ENCODE results near the gene DYSF. TPM values are rescaled to one million over a fixed set of nuclear protein-coding genes. Genes with fewer than 3 reads are reported as not detected.

The DYSF gene
- polyA plus RNA-seq, 1 donor from 2014 or later, result 0.34 TPM

GRCh38 chr2:71561441-71562267 lies 108.3 kb downstream of the DYSF start:
- Mint-ChIP-seq H3K27ac (peak overlapping the region in 1 of 3 donors; percentile 13), H3K4me1 (no peaks in the 10 kb centered on the region), H3K27me3 (peaks cover 2% of the 10 kb centered on the region), H3K9me3 (no peaks in the 10 kb centered on the region), H3K36me3 (no peaks in the 10 kb centered on the region), H3K4me3 (no peak overlapping the region)

- Mint-ChIP-seq H3K36me3 (no peaks in the 10 kb centered on the region), H3K27me3 (peaks cover 2% of the 10 kb centered on the region), H3K27ac (no peak overlapping the region), H3K4me3 (no peak overlapping the region), H3K4me1 (no peaks in the 10 kb centered on the region), H3K9me3 (no peaks in the 10 kb centered on the region)
Observed at GRCh38 chr2:71562518-71562917, 109.2 kb downstream of the DYSF start.

GRCh38 chr2:71563872-71564271 lies 110.5 kb downstream of the DYSF start:
- peaks cover 2% of the 10 kb centered on the region for H3K27me3 Mint-ChIP-seq
- no peak overlapping the region for H3K27ac Mint-ChIP-seq
- H3K36me3 Mint-ChIP-seq, result no peaks in the 10 kb centered on the region
- no peak overlapping the region for H3K4me3 Mint-ChIP-seq
- H3K4me1 Mint-ChIP-seq, result no peaks in the 10 kb centered on the region
- no peaks in the 10 kb centered on the region for H3K9me3 Mint-ChIP-seq

- Mint-ChIP-seq H3K27me3 (peaks cover 2% of the 10 kb centered on the region), H3K27ac (no peak overlapping the region)
Observed at GRCh38 chr2:71564361-71564760, 111.0 kb downstream of the DYSF start.

GRCh38 chr2:71564790-71565189 lies 111.4 kb downstream of the DYSF start:
- no peaks in the 10 kb centered on the region for H3K4me1 Mint-ChIP-seq
- H3K36me3 Mint-ChIP-seq, result no peaks in the 10 kb centered on the region
- no peak overlapping the region for H3K4me3 Mint-ChIP-seq
- H3K27me3 Mint-ChIP-seq, result no peaks in the 10 kb centered on the region
- no peak overlapping the region for H3K27ac Mint-ChIP-seq
- no peaks in the 10 kb centered on the region for H3K9me3 Mint-ChIP-seq

More at GRCh38 chr2:71564361-71564760, 111.0 kb downstream of the DYSF start:
- Mint-ChIP-seq H3K4me3 (no peak overlapping the region), H3K36me3 (no peaks in the 10 kb centered on the region), H3K9me3 (no peaks in the 10 kb centered on the region), H3K4me1 (no peaks in the 10 kb centered on the region)

- Mint-ChIP-seq H3K4me3 (no peak overlapping the region), H3K27me3 (no peaks in the 10 kb centered on the region), H3K36me3 (no peaks in the 10 kb centered on the region), H3K4me1 (no peaks in the 10 kb centered on the region), H3K27ac (no peak overlapping the region), H3K9me3 (no peaks in the 10 kb centered on the region)
Observed at GRCh38 chr2:71566372-71566771, 113.0 kb downstream of the DYSF start.

GRCh38 chr2:71567625-71568024 lies 114.3 kb downstream of the DYSF start:
- Mint-ChIP-seq H3K9me3 (no peaks in the 10 kb centered on the region), H3K36me3 (no peaks in the 10 kb centered on the region), H3K27me3 (no peaks in the 10 kb centered on the region), H3K27ac (no peak overlapping the region), H3K4me1 (no peaks in the 10 kb centered on the region), H3K4me3 (no peak overlapping the region)

- no peaks in the 10 kb centered on the region for H3K27me3 Mint-ChIP-seq
- no peaks in the 10 kb centered on the region for H3K36me3 Mint-ChIP-seq
- no peak overlapping the region for H3K27ac Mint-ChIP-seq
- no peaks in the 10 kb centered on the region for H3K4me1 Mint-ChIP-seq
- H3K4me3 Mint-ChIP-seq, result peak overlapping the region in 1 of 4 donors; percentile 41
- H3K9me3 Mint-ChIP-seq, result no peaks in the 10 kb centered on the region
Observed at GRCh38 chr2:71568103-71568502, 114.7 kb downstream of the DYSF start.

- Mint-ChIP-seq H3K4me1 (no peaks in the 10 kb centered on the region), H3K9me3 (no peaks in the 10 kb centered on the region), H3K27ac (no peak overlapping the region), H3K4me3 (no peak overlapping the region), H3K36me3 (peaks cover 3% of the 10 kb centered on the region), H3K27me3 (no peaks in the 10 kb centered on the region)
Observed at GRCh38 chr2:71570511-71570910, 117.2 kb downstream of the DYSF start.

GRCh38 chr2:71570951-71571460 lies 117.6 kb downstream of the DYSF start:
- Mint-ChIP-seq H3K27ac (no peak overlapping the region), H3K9me3 (no peaks in the 10 kb centered on the region)

GRCh38 chr2:71571945-71572344 lies 118.6 kb downstream of the DYSF start:
- no peak overlapping the region for H3K4me3 Mint-ChIP-seq
- H3K4me1 Mint-ChIP-seq, result no peaks in the 10 kb centered on the region
- no peaks in the 10 kb centered on the region for H3K27me3 Mint-ChIP-seq
- no peaks in the 10 kb centered on the region for H3K9me3 Mint-ChIP-seq
- no peak overlapping the region for H3K27ac Mint-ChIP-seq
- peaks cover 3% of the 10 kb centered on the region for H3K36me3 Mint-ChIP-seq

More at GRCh38 chr2:71570951-71571460, 117.6 kb downstream of the DYSF start:
- peaks cover 3% of the 10 kb centered on the region for H3K36me3 Mint-ChIP-seq
- no peaks in the 10 kb centered on the region for H3K27me3 Mint-ChIP-seq
- H3K4me3 Mint-ChIP-seq, result no peak overlapping the region
- H3K4me1 Mint-ChIP-seq, result no peaks in the 10 kb centered on the region

- no peaks in the 10 kb centered on the region for H3K4me1 Mint-ChIP-seq
- no peak overlapping the region for H3K4me3 Mint-ChIP-seq
- no peaks in the 10 kb centered on the region for H3K9me3 Mint-ChIP-seq
Observed at GRCh38 chr2:71575966-71576365, 122.6 kb downstream of the DYSF start.

GRCh38 chr2:71576541-71576940 lies 123.2 kb downstream of the DYSF start:
- Mint-ChIP-seq H3K27ac (no peak overlapping the region), H3K4me1 (no peaks in the 10 kb centered on the region), H3K27me3 (peaks cover 2% of the 10 kb centered on the region), H3K36me3 (peaks cover 3% of the 10 kb centered on the region), H3K4me3 (no peak overlapping the region), H3K9me3 (no peaks in the 10 kb centered on the region)

More at GRCh38 chr2:71575966-71576365, 122.6 kb downstream of the DYSF start:
- H3K27me3 Mint-ChIP-seq, result peaks cover 2% of the 10 kb centered on the region
- H3K27ac Mint-ChIP-seq, result no peak overlapping the region
- peaks cover 3% of the 10 kb centered on the region for H3K36me3 Mint-ChIP-seq

- Mint-ChIP-seq H3K36me3 (peaks cover 3% of the 10 kb centered on the region), H3K4me3 (no peak overlapping the region), H3K27me3 (peaks cover 2% of the 10 kb centered on the region), H3K9me3 (no peaks in the 10 kb centered on the region), H3K4me1 (no peaks in the 10 kb centered on the region), H3K27ac (no peak overlapping the region)
Observed at GRCh38 chr2:71577209-71577608, 123.8 kb downstream of the DYSF start.

GRCh38 chr2:71578767-71579342 lies 125.5 kb downstream of the DYSF start:
- Mint-ChIP-seq H3K4me1 (no peaks in the 10 kb centered on the region), H3K4me3 (no peak overlapping the region), H3K36me3 (peaks cover 3% of the 10 kb centered on the region), H3K27ac (no peak overlapping the region), H3K27me3 (peaks cover 2% of the 10 kb centered on the region), H3K9me3 (no peaks in the 10 kb centered on the region)

- H3K36me3 Mint-ChIP-seq, result no peaks in the 10 kb centered on the region
- no peaks in the 10 kb centered on the region for H3K4me1 Mint-ChIP-seq
- H3K9me3 Mint-ChIP-seq, result no peaks in the 10 kb centered on the region
- no peak overlapping the region for H3K27ac Mint-ChIP-seq
- H3K27me3 Mint-ChIP-seq, result peaks cover 5% of the 10 kb centered on the region
- H3K4me3 Mint-ChIP-seq, result no peak overlapping the region
Observed at GRCh38 chr2:71581026-71581425, 127.7 kb downstream of the DYSF start.
